ENCODE data around the gene OGA.
"Not testable (repeated sequence)": the region's sequence is repeated elsewhere in the genome, so short reads cannot be mapped to it uniquely, and the experiment has no call there.

The OGA gene

GRCh38 chr10:101793526-101793925 is 24.7 kb downstream of the OGA start:
- DNase-seq, result no peak

- DNase-seq, result no peak
Observed at GRCh38 chr10:101789686-101790085, 28.6 kb downstream of the OGA start.

- DNase-seq, result not testable (repeated sequence)
Observed at GRCh38 chr10:101789231-101789630, 29.0 kb downstream of the OGA start.

- no peak for DNase-seq
Observed at GRCh38 chr10:101785801-101786200, 32.4 kb downstream of the OGA start.

GRCh38 chr10:101784558-101784957 is 33.7 kb downstream of the OGA start:
- no peak for DNase-seq

GRCh38 chr10:101783736-101784118 is 34.5 kb downstream of the OGA start:
- DNase-seq, result no peak

- peak; percentile 57 to 76 (median 64) for DNase-seq
Observed at GRCh38 chr10:101782811-101783735, 35.2 kb downstream of the OGA start, which contains the start of gene NPM3. Gene NPM3, minus strand, starts transcription at chr10:101783446. Its CDS starts 56 bp downstream, at chr10:101783390.

- no peak for DNase-seq
Observed at GRCh38 chr10:101781984-101782810, 36.0 kb downstream of the OGA start.

GRCh38 chr10:101781655-101781983 is 36.6 kb downstream of the OGA start:
- DNase-seq, result no peak

- DNase-seq, result peak; percentile 32 to 59 (median 43)
Observed at GRCh38 chr10:101780818-101781654, 37.2 kb downstream of the OGA start.

- no peak for DNase-seq
Observed at GRCh38 chr10:101780187-101780817, 37.9 kb downstream of the OGA start.

GRCh38 chr10:101779544-101780186 is 38.6 kb downstream of the OGA start:
- peak; percentile 69 to 82 (median 73) for DNase-seq

- DNase-seq, result no peak
Observed at GRCh38 chr10:101778781-101779543, 39.3 kb downstream of the OGA start.

GRCh38 chr10:101778151-101778780 is 40.0 kb downstream of the OGA start:
- no peak for DNase-seq

- no peak for DNase-seq
Observed at GRCh38 chr10:101777619-101778145, 40.6 kb downstream of the OGA start.

- no peak for DNase-seq
Observed at GRCh38 chr10:101776161-101776817, 42.0 kb downstream of the OGA start.

- no peak for DNase-seq
Observed at GRCh38 chr10:101775273-101776160, 42.7 kb downstream of the OGA start, which contains the start of gene FGF8. Gene FGF8, minus strand, starts transcription at chr10:101776114. Its CDS starts 214 bp downstream, at chr10:101775900.

GRCh38 chr10:101774589-101775272 is 43.5 kb downstream of the OGA start:
- DNase-seq, result no peak

Data from activated CD4-positive, CD25-positive, alpha-beta regulatory T cell (primary cell).